Skin epidermis (tissue), 12 donors: ENCODE results near the gene MRC2.
A peak's percentile ranks its signal among the peaks of the same experiment; 100 is the strongest.

ENCODE experiments used
- H3K27ac ChIP-seq, 21 experiments: fragments of 200-600 bp; sonication (generic) in 11 of 21; one replicate each; pipeline ENCODE4 v1.5.0; 2020; ENCODE audit warnings: mild to moderate bottlenecking in 3 of 21, inconsistent platforms in 2 of 21, moderate library complexity in 2 of 21
- H3K4me3 ChIP-seq, 7 experiments: fragments of 200-600 bp; sonication (generic) in 2 of 7; one replicate each; pipeline ENCODE4 v1.5.0; 2020; ENCODE audit warnings: inconsistent platforms in 2 of 7, mild to moderate bottlenecking in 2 of 7, moderate library complexity in 1 of 7

MRC2 gene

GRCh38 chr17:62712171-62712581, 84.7 kb downstream of the MRC2 start:
- Histone ChIP-seq H3K27ac (no peak overlapping the region), H3K4me3 (no peak overlapping the region)

GRCh38 chr17:62713086-62713881, 85.8 kb downstream of the MRC2 start:
- no peak overlapping the region for H3K4me3 ChIP-seq
- H3K27ac ChIP-seq = no peak overlapping the region

GRCh38 chr17:62714016-62714777, 86.7 kb downstream of the MRC2 start:
- Histone ChIP-seq H3K27ac (no peak overlapping the region), H3K4me3 (no peak overlapping the region)

GRCh38 chr17:62715882-62716390, 88.5 kb downstream of the MRC2 start:
- Histone ChIP-seq H3K4me3 (no peak overlapping the region), H3K27ac (no peak overlapping the region)

- Histone ChIP-seq H3K27ac (no peak overlapping the region), H3K4me3 (no peak overlapping the region)
These were observed 89.5 kb downstream of the MRC2 start for GRCh38 chr17:62716834-62717588.

GRCh38 chr17:62717589-62717855, 90.1 kb downstream of the MRC2 start:
- Histone ChIP-seq H3K27ac (no peak overlapping the region), H3K4me3 (no peak overlapping the region)

- Histone ChIP-seq H3K4me3 (no peak overlapping the region), H3K27ac (no peak overlapping the region)
These were observed 90.4 kb downstream of the MRC2 start for GRCh38 chr17:62717889-62718288.

- no peak overlapping the region for H3K27ac ChIP-seq
- no peak overlapping the region for H3K4me3 ChIP-seq
These were observed 91.0 kb downstream of the MRC2 start for GRCh38 chr17:62718429-62718828.

GRCh38 chr17:62719586-62719985, 92.1 kb downstream of the MRC2 start:
- Histone ChIP-seq H3K4me3 (no peak overlapping the region), H3K27ac (no peak overlapping the region)

- no peak overlapping the region for H3K4me3 ChIP-seq
- H3K27ac ChIP-seq = no peak overlapping the region
These were observed 92.8 kb downstream of the MRC2 start for GRCh38 chr17:62720126-62720850.

GRCh38 chr17:62722625-62723024, 95.2 kb downstream of the MRC2 start:
- Histone ChIP-seq H3K4me3 (no peak overlapping the region), H3K27ac (no peak overlapping the region)

- no peak overlapping the region for H3K4me3 ChIP-seq
- H3K27ac ChIP-seq = peak overlapping the region in 1 of 21 experiments; percentile 51
These were observed 96.4 kb downstream of the MRC2 start for GRCh38 chr17:62723842-62724241.

- Histone ChIP-seq H3K27ac (peak overlapping the region in 10 of 21 experiments; percentile 13 to 75 (median 44)), H3K4me3 (peak overlapping the region in 2 of 7 experiments; percentile 7 to 9)
These were observed 97.1 kb downstream of the MRC2 start for GRCh38 chr17:62724398-62725146.

- peak overlapping the region in 1 of 21 experiments; percentile 40 for H3K27ac ChIP-seq
- H3K4me3 ChIP-seq = no peak overlapping the region
These were observed 98.3 kb downstream of the MRC2 start for GRCh38 chr17:62725791-62726249.

- no peak overlapping the region for H3K27ac ChIP-seq
- H3K4me3 ChIP-seq = no peak overlapping the region
These were observed 100.6 kb downstream of the MRC2 start for GRCh38 chr17:62727916-62728672.

- H3K27ac ChIP-seq = no peak overlapping the region
These were observed 104.7 kb downstream of the MRC2 start for GRCh38 chr17:62732125-62732524.

GRCh38 chr17:62735044-62735651, 107.7 kb downstream of the MRC2 start:
- Histone ChIP-seq H3K4me3 (no peak overlapping the region), H3K27ac (no peak overlapping the region)

More at GRCh38 chr17:62732125-62732524, 104.7 kb downstream of the MRC2 start:
- no peak overlapping the region for H3K4me3 ChIP-seq

- H3K4me3 ChIP-seq = no peak overlapping the region
- H3K27ac ChIP-seq = no peak overlapping the region
These were observed 110.0 kb downstream of the MRC2 start for GRCh38 chr17:62737513-62737912.
